IPS DF 4.7 (cell line): ENCODE results near the gene SLC2A4RG.

Experiments
- DNase-seq: peaks from one replicate; pipeline ENCODE4 v3.0.0-alpha.2; 2013; ENCODE audit warnings: low spot score; ENCODE audit errors: extremely low read depth

Gene SLC2A4RG

DNA sequence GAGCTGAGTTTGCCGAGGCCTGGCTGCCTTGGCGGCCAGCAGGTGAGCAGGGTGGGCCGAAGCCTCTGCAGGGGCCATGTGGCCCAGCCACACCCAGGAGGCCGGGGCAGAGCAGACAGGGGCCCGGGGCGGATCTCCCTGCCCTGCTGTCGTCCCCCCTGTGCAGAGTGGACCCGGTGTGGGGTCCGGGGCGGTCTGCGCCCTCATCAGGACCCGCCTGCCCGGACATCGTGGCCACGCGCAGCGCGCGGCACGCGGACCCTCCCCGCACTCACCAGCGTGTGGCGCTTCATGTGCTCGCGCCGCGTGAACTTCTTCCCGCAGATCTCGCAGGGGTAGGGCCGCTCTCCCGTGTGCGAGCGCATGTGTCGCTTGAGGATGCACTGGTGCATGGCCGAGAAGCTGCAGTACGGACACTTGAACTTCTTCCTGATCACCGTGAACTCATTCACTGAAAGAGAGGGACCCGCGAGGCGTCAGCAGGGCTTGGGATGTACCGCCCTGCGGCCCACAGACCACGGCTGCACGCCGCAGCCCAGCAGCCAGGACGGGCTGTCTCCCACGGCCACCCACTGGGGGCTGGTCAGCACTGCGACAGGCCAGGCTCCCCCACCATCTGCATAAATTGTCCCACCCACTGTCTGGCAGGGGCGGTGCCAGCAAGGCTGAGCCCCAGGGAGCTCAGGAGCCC, 13.0 kb downstream of the SLC2A4RG start:
- DNase-seq, result no peak

- DNase-seq, result no peak
These were observed 13.8 kb downstream of the SLC2A4RG start for GRCh38 chr20:63753381-63753780.

- DNase-seq, result no peak
These were observed 14.4 kb downstream of the SLC2A4RG start for GRCh38 chr20:63754008-63754407.

GRCh38 chr20:63755933-63756647, 16.5 kb downstream of the SLC2A4RG start:
- no peak for DNase-seq

- DNase-seq, result no peak
These were observed 17.0 kb downstream of the SLC2A4RG start for GRCh38 chr20:63756648-63756991.

- DNase-seq, result no peak
These were observed 18.6 kb downstream of the SLC2A4RG start for GRCh38 chr20:63758152-63758551.

DNA sequence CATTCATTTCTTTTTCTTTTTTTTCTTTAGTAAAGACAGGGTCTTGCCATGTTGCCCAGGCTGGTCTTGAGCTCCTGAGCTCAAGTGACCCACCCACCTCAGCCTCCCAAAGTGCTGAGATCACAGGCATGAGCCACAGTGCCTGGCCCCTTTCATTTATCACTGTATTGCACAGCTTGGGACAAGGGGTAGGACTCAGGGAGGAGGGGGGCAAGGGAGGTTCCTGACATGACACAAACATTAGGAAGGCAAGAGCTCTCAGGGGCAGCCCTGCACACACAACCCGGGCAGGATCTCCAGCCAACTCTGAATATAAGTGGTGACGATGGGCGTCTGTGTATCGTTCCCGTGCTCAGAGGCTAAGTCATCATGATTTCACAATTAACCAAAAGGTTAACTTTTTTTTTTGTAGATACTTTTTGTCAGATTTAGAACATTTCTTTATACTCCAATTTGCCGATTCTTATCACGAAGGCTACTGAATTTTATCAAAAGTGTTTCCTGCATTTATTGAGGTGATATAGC, 19.9 kb downstream of the SLC2A4RG start:
- no peak for DNase-seq

GRCh38 chr20:63765082-63765873, 25.7 kb downstream of the SLC2A4RG start:
- no peak for DNase-seq

DNA sequence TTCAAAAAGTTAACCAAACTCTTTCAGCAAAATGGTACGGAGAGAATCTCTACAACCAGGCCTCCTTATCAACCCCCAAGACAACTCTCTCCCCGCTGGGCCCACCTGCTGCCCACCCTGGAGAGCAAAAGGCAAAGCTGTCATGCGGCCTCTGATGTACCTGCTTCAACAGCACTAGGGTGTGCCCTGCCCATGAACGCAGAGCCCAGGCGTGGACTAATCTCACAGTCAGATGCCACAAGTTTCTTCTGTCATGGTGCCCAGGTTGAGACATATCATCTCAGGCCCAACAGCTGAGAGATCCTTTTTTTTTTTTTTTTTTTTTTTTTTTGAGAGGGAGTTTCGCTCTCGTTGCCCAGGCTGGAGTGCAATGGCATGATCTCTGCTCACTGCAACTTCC, 26.3 kb downstream of the SLC2A4RG start:
- DNase-seq, result no peak

- DNase-seq, result no peak
These were observed 27.3 kb downstream of the SLC2A4RG start for GRCh38 chr20:63766695-63767426.

GRCh38 chr20:63767456-63767855, 27.9 kb downstream of the SLC2A4RG start:
- DNase-seq, result no peak

- no peak for DNase-seq
These were observed 28.3 kb downstream of the SLC2A4RG start for GRCh38 chr20:63767886-63768285.

DNA sequence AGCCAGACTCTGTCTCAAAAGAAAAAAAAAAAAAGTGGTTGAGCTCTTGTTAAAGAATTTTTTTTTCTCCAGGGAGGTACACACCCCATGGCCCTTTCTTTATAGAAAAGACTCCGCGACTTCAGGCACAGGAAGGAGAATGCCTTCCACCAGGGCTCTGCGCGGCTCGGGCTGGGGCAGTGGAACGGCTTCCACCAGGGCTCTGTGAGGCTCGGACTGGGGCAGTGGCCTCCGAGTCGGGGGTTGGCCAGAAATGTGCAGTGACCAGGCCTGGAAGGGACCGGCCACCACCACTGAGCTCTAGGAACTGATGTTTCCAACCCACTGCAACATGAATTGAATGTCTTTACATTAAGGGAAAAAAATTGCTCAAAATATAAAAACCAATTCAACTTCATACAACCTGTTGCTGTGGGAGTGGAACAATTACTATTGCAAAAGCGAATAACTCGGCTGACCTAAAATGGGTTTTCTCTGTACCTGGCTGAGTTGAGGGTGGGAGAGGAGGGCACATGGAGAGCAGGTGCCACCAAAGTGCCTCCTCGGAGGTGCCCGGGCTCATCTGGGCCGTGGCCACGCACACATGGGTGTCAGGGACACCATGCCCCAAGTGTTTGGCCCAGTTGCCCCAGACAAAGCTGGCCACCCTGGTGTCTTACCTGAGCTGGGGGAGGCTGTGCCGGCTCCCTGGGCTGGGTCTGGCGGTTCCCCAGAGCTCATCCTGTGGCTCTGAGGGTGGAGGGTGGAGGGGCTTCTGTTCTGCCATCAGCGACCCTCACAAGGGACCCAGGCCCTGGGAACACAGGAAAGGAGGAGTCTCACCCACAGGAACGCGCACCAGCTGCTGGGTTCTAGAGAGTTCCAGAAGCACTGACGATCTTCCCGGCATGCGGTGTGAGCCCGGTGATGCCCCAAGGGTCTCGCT, 29.3 kb downstream of the SLC2A4RG start:
- no peak for DNase-seq

DNA sequence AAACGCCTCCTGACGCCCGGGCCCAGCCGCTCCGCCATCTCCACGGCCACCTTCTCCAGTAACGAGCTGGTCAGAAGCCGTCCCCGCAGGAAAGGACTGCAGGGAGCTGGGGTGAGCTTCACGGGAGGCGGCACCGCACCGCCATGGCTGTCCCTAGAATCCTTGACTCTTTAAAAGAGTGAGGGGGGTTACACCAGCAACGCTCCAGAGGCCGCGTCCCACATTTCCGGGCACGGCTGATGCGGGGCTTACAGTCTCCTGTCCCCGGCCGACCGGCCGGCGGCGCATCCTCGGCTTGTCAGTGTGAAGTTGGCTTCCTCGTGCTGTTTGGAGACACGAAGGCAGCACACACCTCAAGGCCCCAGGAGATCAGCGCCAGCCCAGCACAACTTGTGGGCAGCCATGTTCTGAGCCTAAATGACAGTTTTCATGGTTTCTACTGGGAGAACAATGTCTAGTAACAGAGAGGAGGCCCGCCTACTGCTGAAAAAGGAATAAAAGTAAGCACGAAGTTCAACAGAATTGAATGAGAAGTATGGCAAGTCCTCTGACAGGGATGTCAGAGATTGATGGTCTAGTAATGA, 30.4 kb downstream of the SLC2A4RG start:
- no peak for DNase-seq

DNA sequence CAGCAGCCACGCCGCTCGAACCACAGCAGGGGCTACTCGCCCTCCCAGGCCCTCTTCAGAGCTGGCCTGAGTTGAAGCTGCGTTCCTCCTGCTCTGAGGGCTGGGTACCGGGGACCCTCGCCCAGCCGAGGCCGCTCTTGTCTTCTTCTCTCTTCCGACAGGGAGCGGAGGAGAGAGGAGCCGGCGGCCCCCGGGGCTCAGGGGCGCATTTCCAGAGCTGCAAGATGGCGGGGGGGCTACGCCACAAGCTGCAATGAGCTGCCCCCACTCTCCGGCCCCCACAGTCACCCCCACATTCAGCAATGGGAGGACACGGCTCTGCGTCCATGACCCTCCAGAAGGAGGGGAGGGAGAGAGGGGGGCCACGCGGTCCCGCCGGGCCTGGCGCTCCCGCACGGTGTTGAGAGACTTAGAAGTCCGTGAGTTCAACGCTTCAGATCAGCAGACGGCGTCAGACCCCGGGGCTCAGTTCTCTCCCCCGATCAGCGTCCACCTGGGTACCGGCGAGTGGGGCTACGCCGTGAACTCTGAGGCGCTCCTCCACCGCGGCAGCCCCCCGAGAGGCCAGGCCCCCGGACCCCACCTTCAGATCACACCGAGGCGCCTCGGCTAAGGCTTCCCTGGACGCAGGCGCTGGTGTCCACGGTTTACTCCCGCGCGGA, 31.6 kb downstream of the SLC2A4RG start:
- no peak for DNase-seq

DNA sequence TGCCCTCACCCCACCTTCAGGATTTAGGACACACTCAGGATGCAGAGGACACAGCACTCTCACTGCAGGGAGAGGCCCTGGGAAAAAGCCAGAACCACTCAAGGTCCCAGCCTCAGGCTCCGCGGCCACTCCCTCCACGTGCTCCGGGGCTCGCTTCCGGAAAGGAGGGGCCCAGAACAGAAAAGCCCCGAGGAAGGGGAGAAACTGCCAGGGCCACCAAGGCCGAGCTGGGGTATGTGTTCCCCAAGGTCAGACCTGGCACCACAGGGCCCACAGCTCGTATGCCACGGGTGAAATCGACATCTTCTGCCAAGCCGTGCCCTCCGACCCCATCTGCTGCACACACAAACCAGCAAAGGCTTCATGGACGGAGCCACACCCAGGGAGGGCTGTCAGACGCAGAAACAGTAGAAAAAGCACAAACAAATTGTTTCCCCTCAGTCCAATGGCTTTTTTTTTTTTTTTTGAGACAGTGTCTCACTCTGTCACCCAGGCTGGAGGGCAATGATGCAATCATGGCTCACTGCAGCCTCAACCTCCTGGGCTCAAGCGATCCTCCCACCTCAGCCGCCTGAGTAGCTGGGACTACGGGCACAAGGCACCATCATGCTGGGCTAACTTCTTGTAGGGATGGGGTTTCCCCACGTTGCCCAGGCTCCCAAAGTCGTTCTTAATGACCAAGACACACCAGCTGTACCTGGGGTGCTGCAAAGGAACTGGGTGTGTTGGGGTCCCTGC, 33.4 kb downstream of the SLC2A4RG start:
- no peak for DNase-seq

DNA sequence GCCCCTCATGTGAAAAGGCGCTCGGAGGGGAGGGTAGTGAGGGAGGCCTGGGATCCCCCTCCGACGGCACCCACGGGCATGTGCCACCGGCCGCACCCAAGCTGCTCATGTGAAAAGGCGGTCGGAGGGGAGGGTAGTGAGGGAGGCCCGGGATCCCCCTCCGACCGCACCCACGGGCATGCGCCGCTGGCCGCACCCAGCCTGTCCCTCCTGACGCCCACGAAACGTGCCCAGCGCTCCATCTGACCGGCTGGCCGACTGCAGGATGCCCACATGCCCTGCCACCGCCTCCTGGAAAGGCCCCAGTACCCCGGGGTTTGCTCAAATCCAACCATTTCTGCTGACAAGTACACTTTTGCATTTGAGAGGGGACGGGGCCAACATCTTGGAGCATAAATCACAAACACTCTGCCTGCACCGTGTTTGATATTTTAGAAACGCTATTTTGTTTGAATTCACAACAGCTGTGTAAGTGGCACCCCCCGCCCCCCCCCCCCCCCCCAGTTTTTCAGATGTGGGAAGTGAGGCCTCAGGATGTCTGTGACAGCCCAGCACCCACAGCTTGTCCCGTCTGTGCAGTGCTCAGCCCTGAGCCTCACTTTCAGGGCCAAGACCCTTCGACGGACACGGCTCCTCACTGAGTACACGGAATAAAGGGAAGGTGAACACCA, 34.1 kb downstream of the SLC2A4RG start:
- DNase-seq, result no peak

GRCh38 chr20:63774306-63774705, 34.7 kb downstream of the SLC2A4RG start:
- no peak for DNase-seq
